Activated CD8-positive, alpha-beta memory T cell treated with anti-CD3 and anti-CD28 coated beads, Interleukin-2, amount 50 U/mL, for 24 hours (primary cell): ENCODE measurements around the gene GLTP.

Experiments
- DNase-seq: peaks from one replicate; pipeline ENCODE4 v3.0.0-alpha.2; 2020; ENCODE audit errors: extremely low read depth

Gene GLTP

DNA sequence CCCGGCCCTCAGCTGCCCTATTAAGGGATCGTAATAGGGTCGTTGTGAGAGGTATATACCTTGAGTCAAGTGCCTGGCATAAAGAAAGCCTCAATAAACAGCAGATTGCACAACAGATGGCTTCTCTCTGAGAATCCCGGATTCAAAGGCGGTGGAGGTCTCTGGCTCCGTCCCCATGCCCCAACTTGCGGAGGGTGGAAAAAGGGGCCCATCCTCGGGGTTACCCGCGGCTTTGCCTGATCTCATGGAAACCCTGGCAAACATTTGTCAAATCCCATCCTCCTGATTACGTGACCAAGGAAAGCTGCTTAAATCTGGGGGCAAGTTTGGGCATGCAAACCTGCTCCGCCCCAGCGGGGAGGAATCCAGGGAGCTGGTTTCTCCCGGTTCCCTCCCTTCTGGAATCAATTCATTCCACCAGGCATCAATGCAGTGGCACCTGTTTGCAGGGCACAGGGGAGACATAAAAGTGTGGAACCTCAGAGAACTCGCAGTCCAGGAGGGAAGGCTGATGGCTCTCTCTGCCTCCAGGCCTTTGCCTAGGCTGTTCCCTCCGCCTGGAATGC, 59.4 kb downstream of the GLTP start:
- no peak for DNase-seq

DNA sequence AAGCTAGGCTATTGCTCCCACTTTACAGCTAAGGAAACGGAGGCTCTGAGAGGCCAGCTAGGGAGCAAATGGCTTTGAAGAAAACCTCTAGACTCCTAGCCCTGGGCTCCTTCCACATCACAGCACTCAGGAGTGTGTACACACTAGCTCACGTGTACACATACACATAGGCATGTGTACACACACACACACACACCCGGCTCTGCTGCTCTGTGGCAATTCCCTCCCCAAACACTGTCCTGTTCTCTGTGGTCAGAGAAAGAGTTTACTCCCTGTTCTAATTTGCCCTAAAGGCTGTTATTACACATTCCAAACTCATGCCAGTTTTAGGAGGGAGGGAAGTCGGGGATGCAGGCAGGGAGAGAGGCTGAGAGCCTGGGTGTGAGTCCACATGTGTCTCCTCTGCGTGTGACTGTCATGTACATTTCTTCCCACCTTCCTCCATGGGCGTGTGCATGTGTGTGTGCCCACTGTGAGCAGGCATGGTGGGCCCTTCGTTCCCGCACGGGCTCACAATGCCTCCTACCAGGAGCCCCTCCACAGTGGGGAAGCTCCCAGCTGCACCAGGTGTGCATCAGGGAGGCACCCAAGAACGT, 61.3 kb downstream of the GLTP start:
- no peak for DNase-seq

DNA sequence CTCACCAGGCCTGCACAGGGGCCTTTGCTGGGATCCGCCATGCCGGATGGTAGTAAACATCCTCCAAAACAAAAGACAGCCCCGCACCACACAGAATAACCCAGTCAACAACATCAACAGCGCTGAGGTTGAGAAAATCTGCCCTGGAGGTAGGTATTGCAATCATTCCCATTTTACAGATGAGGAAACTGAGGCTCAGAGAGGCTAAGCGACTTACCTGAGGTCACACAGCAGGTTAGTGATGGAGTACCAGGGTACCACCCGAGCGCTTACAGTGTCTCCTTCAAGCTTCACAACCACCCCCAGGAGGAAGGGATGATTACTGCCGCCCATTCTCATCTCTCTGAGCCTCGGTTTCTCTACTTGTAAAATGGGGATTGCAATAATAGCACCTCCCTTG, 62.1 kb downstream of the GLTP start:
- DNase-seq, result no peak

DNA sequence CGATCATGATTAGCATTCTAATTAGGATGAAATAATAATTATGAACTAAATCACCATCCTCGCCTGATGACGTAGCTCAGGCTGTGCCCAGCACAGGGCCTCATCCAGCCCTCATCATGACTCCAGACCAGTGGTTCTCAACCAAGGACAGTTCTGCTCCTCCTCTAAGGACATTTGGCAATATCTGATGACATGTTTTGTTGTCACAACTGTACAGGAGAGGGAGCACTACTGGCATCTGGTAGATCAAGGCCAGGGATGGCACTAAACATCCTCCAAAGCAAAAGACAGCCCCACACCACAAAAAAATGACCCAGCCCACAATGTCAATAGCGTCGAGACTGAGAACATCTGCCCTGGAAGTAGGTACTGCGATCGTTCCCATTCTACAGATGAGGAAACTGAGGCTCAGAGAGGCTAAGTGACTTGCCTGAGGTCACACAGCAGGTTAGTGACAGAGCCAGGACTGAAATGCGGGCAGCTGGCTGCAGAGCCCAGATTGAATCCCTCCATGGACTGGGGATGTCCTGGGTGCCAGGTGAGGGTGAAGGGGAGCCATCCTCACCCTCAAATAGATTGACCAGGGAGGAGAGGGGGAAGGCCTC, 62.6 kb downstream of the GLTP start:
- DNase-seq, result no peak

DNA sequence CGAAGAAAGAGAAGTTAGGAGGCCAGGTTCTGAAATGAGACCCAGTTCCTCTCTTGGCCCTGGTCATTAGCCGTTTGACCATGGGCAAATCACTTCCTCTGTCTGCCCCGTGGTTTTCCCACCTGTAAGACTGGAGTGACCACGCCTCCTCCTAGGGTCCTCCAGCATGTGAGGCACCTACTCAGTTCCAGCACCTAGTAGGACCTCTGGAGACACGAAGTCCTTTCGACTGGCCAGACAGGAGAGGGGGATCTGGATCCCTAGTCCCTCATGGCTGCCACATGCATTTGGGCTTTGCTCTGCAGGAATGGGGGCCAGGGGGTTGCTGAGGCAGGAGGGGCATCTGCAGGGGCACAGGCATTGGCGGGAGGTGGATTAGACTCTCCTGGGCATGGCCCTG, 63.5 kb downstream of the GLTP start:
- no peak for DNase-seq

DNA sequence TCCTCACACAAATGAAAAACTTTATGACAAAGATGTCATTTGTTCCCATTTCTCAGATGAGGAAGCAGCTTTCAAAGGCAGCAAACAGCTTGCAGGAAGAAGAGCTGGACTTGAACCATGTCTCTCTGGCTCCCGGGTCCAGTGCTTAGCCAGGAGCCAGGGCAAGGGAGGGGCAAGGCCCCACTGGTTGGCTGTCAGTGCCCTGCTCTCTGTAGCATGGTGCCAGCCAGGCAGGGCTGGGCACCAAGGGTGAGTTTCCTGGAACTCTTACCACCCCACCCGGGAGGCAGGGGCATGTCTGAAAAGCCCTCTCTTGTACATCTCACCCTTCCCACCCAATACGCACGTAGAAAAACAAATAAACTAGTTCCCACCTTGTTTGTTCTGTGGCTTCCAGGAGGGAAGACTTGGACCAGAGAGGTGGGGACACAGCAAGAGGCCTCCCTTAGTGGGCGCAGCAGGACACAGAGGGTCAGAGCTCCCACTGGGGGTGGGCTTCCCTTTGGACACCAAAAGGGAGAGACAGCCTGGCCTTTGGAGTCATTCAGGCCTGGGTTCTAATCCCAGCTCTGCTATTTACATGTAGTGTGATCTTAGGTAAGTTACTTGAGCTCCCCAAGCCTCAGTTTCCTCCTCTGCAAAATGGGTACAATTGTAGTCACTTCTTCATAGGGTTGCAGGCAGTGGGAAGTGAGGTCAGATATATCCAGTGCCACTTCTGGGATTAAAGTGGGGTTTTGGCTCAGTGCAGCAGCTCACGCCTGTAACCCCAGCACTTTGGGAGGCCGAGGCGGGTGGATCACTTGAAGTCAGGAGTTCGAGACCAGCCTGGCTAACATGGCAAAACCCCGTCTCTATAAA, 64.4 kb downstream of the GLTP start:
- DNase-seq, result no peak

DNA sequence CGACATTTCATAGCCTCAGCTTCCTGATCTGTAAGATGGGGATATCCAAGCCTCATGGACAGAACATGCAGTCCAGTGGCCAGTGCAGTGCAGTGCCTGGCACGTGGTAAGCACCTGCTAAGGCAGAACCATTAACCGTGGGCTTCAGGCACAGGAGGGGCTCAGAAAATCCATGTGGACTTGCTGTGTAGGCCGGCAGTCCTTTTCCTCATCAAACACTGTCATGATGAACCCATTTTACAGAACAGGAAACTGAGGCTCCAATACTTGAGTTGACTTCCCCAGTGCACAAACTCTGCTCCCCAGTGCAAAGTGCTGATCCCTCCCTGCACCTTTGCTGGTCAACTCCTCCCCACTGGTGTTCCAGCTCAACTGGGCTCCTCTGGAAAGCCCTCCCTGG, 65.1 kb downstream of the GLTP start:
- DNase-seq, result no peak

DNA sequence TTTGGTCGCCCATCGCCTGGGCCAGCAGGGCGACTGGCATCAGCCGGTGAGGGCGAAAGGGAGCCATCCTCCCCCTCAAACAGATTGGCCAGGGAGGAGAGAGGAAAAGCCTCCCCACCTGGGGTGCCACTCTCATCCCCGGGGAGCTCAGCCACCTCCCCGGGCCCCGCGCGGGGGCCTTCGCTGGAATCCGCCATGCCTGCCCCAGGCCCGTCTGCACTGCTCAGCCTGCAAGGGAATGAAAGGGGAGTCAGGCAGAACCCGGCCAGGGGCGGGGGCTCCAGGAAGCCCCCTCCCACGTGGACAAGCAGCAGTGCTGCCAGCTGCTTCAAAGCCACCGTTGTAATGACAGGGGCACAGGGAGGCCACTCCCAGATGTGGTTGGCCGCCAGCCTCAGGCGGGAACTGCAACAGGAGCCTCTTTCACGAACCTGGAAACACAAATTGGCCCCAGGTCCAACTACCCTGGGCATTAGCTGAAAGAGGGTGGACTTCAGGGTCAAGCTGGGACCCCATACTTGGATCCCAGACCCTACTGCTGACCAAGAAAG, 65.7 kb downstream of the GLTP start:
- DNase-seq, result no peak

DNA sequence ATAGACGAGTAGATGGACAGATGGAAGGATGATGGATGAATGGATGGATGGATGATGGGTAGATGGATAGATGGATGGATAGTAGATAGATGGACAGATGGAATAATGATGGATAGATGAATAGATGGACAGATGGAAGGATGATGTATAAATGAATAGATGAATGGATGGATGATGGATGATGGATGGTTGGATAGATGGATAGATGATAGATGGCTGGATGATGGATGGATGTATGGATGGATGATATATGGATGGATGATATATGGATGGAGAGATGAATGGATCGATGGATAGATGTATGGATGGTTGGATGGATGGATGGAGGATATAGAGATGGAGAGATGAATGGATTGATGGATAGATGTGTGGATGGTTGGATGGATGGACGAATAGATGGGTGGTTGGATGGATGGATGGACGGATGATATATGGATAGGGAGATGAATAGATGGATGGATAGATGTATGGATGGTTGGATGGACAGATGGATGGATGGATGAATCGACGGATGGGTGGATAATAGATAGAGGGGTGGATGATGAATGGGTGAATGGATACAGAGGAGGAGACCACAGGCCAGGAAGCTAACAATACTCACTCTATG, 66.4 kb downstream of the GLTP start:
- no peak for DNase-seq

DNA sequence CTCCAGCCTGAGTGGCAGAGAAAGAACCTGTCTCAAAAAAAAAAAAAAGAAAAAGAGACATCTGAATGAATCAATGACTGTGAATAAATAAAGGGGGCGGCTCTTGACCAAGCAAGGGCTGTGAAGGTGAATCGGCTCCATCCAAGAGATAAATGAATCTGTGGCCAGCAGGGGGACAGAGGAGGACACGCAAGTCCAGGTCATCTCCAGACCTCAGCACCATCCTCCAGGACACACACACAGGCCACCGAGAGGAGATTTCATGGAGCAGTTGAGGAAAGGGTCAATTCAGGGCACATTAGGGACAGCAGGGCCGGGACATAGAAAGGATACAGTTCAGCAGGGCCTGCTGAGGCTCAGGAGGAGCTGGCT, 68.7 kb downstream of the GLTP start:
- DNase-seq, result no peak

DNA sequence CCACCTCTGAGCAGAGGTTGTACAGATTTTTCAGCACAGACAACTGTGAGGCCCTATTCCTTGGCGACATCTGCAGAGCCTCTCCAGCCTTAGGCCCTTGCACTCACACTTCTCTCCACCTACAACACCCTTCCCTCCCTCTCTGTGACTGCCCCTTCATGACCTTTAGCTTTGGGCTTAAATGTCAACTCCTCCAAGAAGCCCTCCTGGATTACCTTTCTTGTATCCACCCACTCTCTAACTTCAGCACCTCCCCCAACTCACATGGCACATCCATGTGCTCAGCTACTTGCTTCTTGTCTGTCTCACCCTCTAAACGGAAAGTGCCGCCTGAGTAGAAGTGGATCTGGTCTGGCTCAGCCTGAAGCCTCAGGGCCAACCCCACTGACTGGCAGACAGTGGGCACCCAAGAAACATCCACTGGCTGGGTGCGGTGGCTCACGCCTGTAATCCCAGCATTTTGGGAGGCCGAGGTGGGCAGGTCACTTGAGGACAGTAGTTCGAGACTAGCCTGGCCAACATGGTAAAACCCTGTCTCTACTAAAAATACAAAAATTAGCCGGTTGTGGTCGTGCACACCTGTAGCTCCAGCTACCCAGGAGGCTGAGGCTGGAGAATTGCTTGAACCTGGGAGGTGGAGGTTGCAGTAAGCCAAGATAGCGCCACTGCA, 69.3 kb downstream of the GLTP start:
- no peak for DNase-seq

DNA sequence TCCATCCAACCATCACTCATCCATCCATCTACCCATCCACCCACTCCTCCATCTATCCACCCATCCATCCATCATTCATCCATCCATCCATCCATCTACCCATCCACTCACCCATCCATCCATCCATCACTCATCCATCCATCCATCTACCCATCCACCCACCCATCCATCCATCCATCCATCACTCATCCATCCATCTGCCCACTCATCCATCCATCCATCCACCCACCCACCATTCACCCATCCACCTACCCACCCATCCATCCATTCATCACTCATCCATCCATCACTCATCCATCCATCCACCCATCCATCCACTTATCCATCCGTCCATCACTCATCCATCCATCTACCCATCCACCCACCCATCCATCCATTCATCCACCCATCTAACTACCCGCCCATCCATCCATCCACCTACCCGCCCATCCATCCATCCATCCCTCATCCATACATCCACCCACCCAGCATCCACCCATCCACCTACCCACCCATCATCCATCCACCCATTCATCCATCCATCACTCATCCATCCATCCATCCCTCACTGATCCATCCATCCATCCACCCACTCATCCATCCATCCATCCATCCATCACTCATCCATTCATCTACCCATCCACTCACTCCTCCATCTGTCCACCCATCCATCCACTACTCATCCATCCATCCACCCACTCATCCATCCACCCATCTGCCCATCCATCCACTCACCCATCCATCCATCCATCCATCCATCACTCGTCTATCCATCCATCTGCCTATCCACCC, 71.3 kb downstream of the GLTP start:
- DNase-seq, result no peak

DNA sequence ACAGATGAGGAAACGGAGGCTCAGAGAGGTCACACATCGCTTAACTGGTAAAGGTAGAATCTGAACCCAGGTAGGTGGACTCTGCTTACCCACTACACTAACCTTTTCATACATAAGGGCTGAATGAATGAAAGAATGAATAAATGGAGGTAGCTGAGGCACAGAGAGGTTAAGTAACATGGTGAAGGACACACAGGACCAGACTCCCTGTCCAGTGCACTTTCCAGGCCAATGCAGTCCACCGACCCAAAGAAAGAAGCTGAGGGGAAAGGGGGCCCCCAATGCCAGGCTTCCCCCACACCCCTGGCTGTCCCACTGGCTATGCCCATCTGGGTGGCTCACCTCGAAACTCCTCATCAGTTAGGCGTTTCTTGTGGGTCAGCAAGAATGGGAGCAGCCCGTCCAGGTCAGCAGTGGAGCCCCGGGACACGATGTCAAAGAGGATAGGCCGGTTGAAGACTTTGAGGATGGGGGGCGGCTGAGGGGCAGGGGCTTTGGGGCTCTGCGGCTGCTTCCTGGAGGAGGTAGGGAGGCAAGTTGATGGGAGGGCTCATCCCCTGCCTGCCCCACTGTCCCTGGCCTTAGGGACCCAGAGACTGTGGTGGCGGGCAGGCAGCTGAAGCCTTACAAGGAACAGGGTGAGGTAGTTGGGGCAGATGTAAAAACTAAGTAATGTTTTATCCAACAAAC, 72.2 kb downstream of the GLTP start:
- no peak for DNase-seq

DNA sequence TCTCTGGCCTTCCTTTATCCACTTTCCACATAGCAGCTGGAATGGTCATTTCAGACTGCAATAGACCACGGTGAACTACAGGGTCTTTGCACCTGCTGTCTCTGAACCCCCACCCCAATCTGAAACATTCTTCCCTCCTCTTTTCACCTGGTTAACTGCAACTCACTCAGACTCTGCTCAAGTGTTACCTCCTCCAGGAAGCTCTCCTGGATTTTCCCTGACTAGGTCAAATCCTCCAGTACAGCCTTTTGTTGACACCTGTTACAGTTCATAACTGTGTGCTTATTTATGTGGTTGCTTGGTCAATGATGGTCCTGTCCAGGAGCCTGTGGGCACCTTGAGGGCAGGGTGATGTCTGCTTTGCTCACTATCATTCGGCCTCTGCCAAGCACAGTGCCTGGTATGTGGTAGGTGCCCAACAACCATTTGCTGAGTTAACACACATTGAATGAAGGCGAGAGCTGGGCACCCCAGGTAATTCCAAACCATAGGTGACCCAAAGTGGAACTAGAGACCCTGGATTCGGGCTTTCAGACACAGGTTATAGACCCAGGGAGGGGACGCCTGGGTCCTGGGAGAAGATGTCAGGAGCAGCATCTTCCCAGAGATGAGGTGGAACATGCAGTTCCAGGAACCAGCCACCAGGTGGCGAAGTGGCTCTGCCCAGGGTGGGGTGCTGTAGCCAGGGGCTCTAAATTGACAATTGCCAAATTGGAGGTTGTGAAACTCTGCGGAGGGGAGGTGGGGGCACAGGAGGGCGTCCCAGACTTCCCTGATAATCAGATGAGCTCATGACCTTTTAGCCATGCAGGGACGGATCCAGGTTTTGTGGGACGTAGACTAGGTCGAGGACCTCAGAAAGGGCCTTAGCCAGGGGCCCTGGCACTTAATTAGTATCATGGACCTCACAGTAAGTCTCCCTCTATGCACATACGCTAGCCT, 75.2 kb downstream of the GLTP start:
- DNase-seq, result peak; percentile 28

DNA sequence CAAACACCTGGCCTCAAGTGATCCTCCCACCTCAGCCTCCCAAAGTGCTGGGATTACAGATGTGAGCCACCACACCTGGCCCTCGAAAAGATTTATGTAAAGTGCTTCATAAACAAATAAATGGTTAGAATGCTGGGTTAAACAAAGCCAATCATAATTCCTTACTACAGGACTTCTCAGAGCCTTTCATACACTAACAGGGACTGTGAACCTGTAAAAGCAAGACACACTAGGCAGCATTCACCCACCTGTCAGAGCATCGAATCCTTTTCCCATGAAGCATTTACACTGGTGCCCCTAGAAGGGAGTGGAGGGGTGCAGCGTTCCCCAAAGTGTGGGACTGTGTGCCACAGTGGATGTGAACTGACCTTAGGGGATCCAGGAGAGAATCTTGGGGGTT, 76.7 kb downstream of the GLTP start:
- DNase-seq, result no peak

DNA sequence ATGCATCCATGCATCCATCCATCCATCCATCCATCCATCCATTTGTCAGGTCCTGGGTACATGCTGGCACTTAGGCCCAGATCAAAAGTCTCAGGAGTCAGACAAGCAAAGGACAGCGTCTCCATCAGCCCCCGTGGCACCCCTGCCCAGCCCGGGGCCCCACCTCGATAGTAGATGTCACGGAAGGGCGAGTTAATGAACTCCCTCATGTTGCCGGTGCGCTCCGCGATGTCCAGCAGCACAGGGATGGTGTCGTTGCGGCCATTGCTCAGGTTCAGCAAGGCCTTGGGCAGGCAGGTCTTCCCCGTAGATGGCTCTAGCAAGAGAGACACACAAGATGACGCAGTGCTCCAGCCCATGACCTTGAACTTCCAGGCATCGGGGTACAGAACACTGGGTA, 77.5 kb downstream of the GLTP start:
- no peak for DNase-seq
